Naive thymus-derived CD4-positive, alpha-beta T cell (primary cell): Measurements from ENCODE around the gene ARL16. TPM values are rescaled to one million over a fixed set of nuclear protein-coding genes. Genes with fewer than 3 reads are reported as not detected.

Experiments used
- ATAC-seq: fragments of 150-1000 bp; cut with Tn5 transposase; 2 replicates; pipeline ENCODE4 v1.10.0; 2021; ENCODE audit warnings: mild to moderate bottlenecking, moderate library complexity
- CTCF ChIA-PET: fragments of 350-600 bp; sonication (Branson Sonifier 250); formaldehyde crosslinking; loops from one replicate; lab custom pipeline; 2021; ENCODE audit warnings: antibody characterized with exemption; lab: Charles Lee
- POLR2A ChIA-PET: fragments of 350-600 bp; sonication (Branson Sonifier 250); formaldehyde crosslinking; loops from one replicate; lab custom pipeline; 2021; ENCODE audit warnings: antibody characterized with exemption, inconsistent platforms; lab: Charles Lee
- DNase-seq, 9 donors: peaks; one replicate each; pipeline versions ENCODE4 v3.0.0 to v3.0.0-alpha.2; 2020 to 2022; ENCODE audit warnings: mixed read lengths in 1 of 9
- H3K27ac ChIP-seq: one replicate; pipeline ENCODE4 v1.7.0; 2013; ENCODE audit warnings: mild to moderate bottlenecking, low read depth, low read length, moderate library complexity
- H3K27me3 ChIP-seq, 2 donors: one replicate each; pipeline ENCODE4 v1.7.0; 2013; ENCODE audit warnings: low read length in 2 of 2, mild to moderate bottlenecking in 2 of 2, moderate library complexity in 2 of 2; ENCODE audit not compliant: control insufficient read depth in 2 of 2, insufficient read depth in 2 of 2
- H3K36me3 ChIP-seq, 3 experiments: 1 replicate in 2 of 3; 2 replicates in 1 of 3; pipeline ENCODE4 v1.7.0; 2013; ENCODE audit warnings: low read length in 3 of 3, mild to moderate bottlenecking in 3 of 3, moderate library complexity in 1 of 3; ENCODE audit not compliant: insufficient read depth in 3 of 3, control insufficient read depth in 2 of 3
- H3K4me1 ChIP-seq, 2 donors: one replicate each; pipeline ENCODE4 v1.7.0; 2013; ENCODE audit warnings: low read length in 2 of 2, mild to moderate bottlenecking in 2 of 2, moderate library complexity in 1 of 2; ENCODE audit not compliant: control insufficient read depth in 2 of 2, insufficient read depth in 2 of 2
- H3K4me3 ChIP-seq: 2 replicates; pipeline ENCODE4 v1.7.0; 2013; ENCODE audit warnings: mild to moderate bottlenecking, low read length
- H3K9me3 ChIP-seq, 3 experiments: 1 replicate in 2 of 3; 2 replicates in 1 of 3; pipeline ENCODE4 v1.7.0; 2013; ENCODE audit warnings: low read length in 3 of 3; ENCODE audit not compliant: control insufficient read depth in 2 of 3
- H3K27ac Mint-ChIP-seq, 9 donors: one replicate each; pipeline ENCODE4 v1.8.0; 2020 to 2022; ENCODE audit warnings: mixed read lengths in 9 of 9, mild to moderate bottlenecking in 8 of 9, moderate library complexity in 5 of 9, inconsistent platforms in 2 of 9
- H3K27me3 Mint-ChIP-seq, 5 donors: one replicate each; pipeline ENCODE4 v1.8.0; 2021 to 2022; ENCODE audit warnings: mixed read lengths in 5 of 5, mild to moderate bottlenecking in 1 of 5
- H3K36me3 Mint-ChIP-seq, 5 donors: one replicate each; pipeline ENCODE4 v1.8.0; 2020 to 2022; ENCODE audit warnings: mixed read lengths in 5 of 5, mild to moderate bottlenecking in 3 of 5, inconsistent platforms in 1 of 5
- H3K4me1 Mint-ChIP-seq, 7 donors: one replicate each; pipeline ENCODE4 v1.8.0; 2020 to 2022; ENCODE audit warnings: mixed read lengths in 7 of 7, mild to moderate bottlenecking in 3 of 7, inconsistent platforms in 1 of 7
- H3K4me3 Mint-ChIP-seq, 10 donors: one replicate each; pipeline ENCODE4 v1.8.0; 2020 to 2022; ENCODE audit warnings: mild to moderate bottlenecking in 10 of 10, mixed read lengths in 10 of 10, moderate library complexity in 6 of 10, inconsistent platforms in 2 of 10
- H3K9me3 Mint-ChIP-seq, 11 donors: one replicate each; pipeline ENCODE4 v1.8.0; 2020 to 2022; ENCODE audit warnings: mixed read lengths in 11 of 11, mild to moderate bottlenecking in 4 of 11, inconsistent platforms in 1 of 11, moderate library complexity in 1 of 11
- intact Hi-C, 2 donors: fragments of 100-400 bp; cut with micrococcal nuclease; formaldehyde crosslinking; loops; one replicate each; pipeline ENCODE4 v1.15.1; 2023
- polyA plus RNA-seq, 2 donors: library from polyadenylated mRNA; unstranded; fragments of 300-500 nt; fragmentation: Illumina TruSeq; gene quantifications; one replicate each; pipeline ENCODE4 v1.2.3, GENCODE V29; 2021
- total RNA-seq, 6 experiments: library from RNA in 5 of 6; stranded (reverse) in 5 of 6; gene quantifications; 1 replicate in 5 of 6; 2 replicates in 1 of 6; pipeline ENCODE4 v1.2.3 and lab custom pipeline; 2021 to 2026

The ARL16 gene
- total and polyA plus RNA-seq, 7 experiments from 2014 or later: 12.0 to 35.3 (median 30.5) TPM

- H3K4me3 Mint-ChIP-seq: no peak overlapping the region
- no peaks in the 10 kb centered on the region for H3K9me3 Mint-ChIP-seq
- ChIA-PET CTCF (no interaction called here), POLR2A (no interaction called here)
- no peak overlapping the region for H3K4me3 ChIP-seq
- DNase-seq: no peak
- H3K27ac Mint-ChIP-seq: no peak overlapping the region
- H3K4me1 Mint-ChIP-seq: peaks cover 11 to 29% (median 19%) of the 10 kb centered on the region in 7 donors
- H3K27me3 Mint-ChIP-seq: no peaks in the 10 kb centered on the region
- ATAC-seq: no peak
- no peaks in the 10 kb centered on the region for H3K9me3 ChIP-seq
- H3K36me3 Mint-ChIP-seq: peaks cover 0 to 29% (median 4%) of the 10 kb centered on the region in 5 donors
- peaks cover 10 to 93% (median 28%) of the 10 kb centered on the region in 3 experiments for H3K36me3 ChIP-seq
- H3K4me1 ChIP-seq: peaks cover 9 to 11% of the 10 kb centered on the region in 2 donors
- no peak overlapping the region for H3K27ac ChIP-seq
- no peaks in the 10 kb centered on the region for H3K27me3 ChIP-seq
- intact Hi-C loops: no loop called here
Measured at GRCh38 chr17:81690066-81690465, 6.5 kb upstream of the ARL16 start.

- no peak for DNase-seq
- Histone ChIP-seq H3K4me1 (peaks cover 16 to 20% of the 10 kb centered on the region in 2 donors), H3K4me3 (no peak overlapping the region), H3K27me3 (no peaks in the 10 kb centered on the region), H3K36me3 (peaks cover 10 to 78% (median 28%) of the 10 kb centered on the region in 3 experiments), H3K9me3 (no peaks in the 10 kb centered on the region), H3K27ac (no peak overlapping the region)
- Mint-ChIP-seq H3K36me3 (peaks cover 0 to 29% (median 4%) of the 10 kb centered on the region in 5 donors), H3K4me1 (peaks cover 19 to 40% (median 28%) of the 10 kb centered on the region in 7 donors), H3K27ac (peak overlapping the region in 2 of 9 donors; percentile 30 to 75), H3K9me3 (peaks cover 0 to 3% (median 0%) of the 10 kb centered on the region in 11 donors), H3K4me3 (no peak overlapping the region), H3K27me3 (peaks cover 0 to 2% (median 0%) of the 10 kb centered on the region in 5 donors)
- ChIA-PET POLR2A (no interaction called here), CTCF (no interaction called here)
- intact Hi-C loops: loop anchor here in 1 of 2 donors (10.0 kb wide), 1 partner anchor 346 kb away; the partner anchor contains the start of genes DCXR and RAC3
- ATAC-seq: no peak
Measured at GRCh38 chr17:81688616-81689015, 5.0 kb upstream of the ARL16 start.

GRCh38 chr17:81687770-81688541 is 4.4 kb upstream of the ARL16 start:
- Histone ChIP-seq H3K27me3 (no peaks in the 10 kb centered on the region), H3K36me3 (peaks cover 10 to 77% (median 28%) of the 10 kb centered on the region in 3 experiments), H3K9me3 (no peaks in the 10 kb centered on the region), H3K27ac (no peak overlapping the region), H3K4me3 (no peak overlapping the region), H3K4me1 (peaks cover 16 to 20% of the 10 kb centered on the region in 2 donors)
- no peak for DNase-seq
- Mint-ChIP-seq H3K4me1 (peaks cover 22 to 43% (median 30%) of the 10 kb centered on the region in 7 donors), H3K27me3 (peaks cover 0 to 3% (median 0%) of the 10 kb centered on the region in 5 donors), H3K27ac (peak overlapping the region in 1 of 9 donors; percentile 21), H3K9me3 (peaks cover 0 to 4% (median 0%) of the 10 kb centered on the region in 11 donors), H3K4me3 (peak overlapping the region in 3 of 10 donors; percentile 29 to 59 (median 50)), H3K36me3 (peaks cover 0 to 29% (median 5%) of the 10 kb centered on the region in 5 donors)
- ChIA-PET CTCF (no interaction called here), POLR2A (no interaction called here)
- intact Hi-C loops: loop anchor here in 1 of 2 donors (10.0 kb wide), 1 partner anchor 347 kb away; the partner anchor contains the start of genes DCXR and RAC3
- no peak for ATAC-seq

GRCh38 chr17:81686614-81687013 is 3.0 kb upstream of the ARL16 start:
- intact Hi-C loops: loop anchor here in 1 of 2 donors (10.0 kb wide), 1 partner anchor 348 kb away; the partner anchor contains the start of genes DCXR and RAC3
- peaks cover 0 to 3% (median 0%) of the 10 kb centered on the region in 5 donors for H3K27me3 Mint-ChIP-seq
- Histone ChIP-seq H3K27ac (no peak overlapping the region), H3K36me3 (peaks cover 10 to 64% (median 28%) of the 10 kb centered on the region in 3 experiments), H3K9me3 (no peaks in the 10 kb centered on the region), H3K4me3 (no peak overlapping the region), H3K27me3 (no peaks in the 10 kb centered on the region), H3K4me1 (peaks cover 22 to 24% of the 10 kb centered on the region in 2 donors)
- peaks cover 2 to 23% (median 5%) of the 10 kb centered on the region in 5 donors for H3K36me3 Mint-ChIP-seq
- H3K4me1 Mint-ChIP-seq: peaks cover 27 to 50% (median 40%) of the 10 kb centered on the region in 7 donors
- H3K4me3 Mint-ChIP-seq: no peak overlapping the region
- ChIA-PET POLR2A (no interaction called here), CTCF (no interaction called here)
- no peak for DNase-seq
- H3K27ac Mint-ChIP-seq: no peak overlapping the region
- H3K9me3 Mint-ChIP-seq: peaks cover 0 to 4% (median 0%) of the 10 kb centered on the region in 11 donors
- no peak for ATAC-seq

- H3K27me3 Mint-ChIP-seq: peaks cover 0 to 3% (median 0%) of the 10 kb centered on the region in 5 donors
- POLR2A ChIA-PET: interaction anchor here (0.6 to 4.7 kb wide), 8 partner anchors 9 to 812 kb away, joined by 3 to 49 read pairs (median 3); partner anchors contain the start of genes CCDC137, MCRIP1, MRPL12 and OXLD1
- intact Hi-C loops: loop anchor here in 1 of 2 donors (10.0 kb wide), 1 partner anchor 350 kb away; the partner anchor contains the start of genes DCXR and RAC3
- CTCF ChIA-PET: no interaction called here
- ATAC-seq (no peak), DNase-seq (peak in 1 of 9 donors; percentile 40)
- Histone ChIP-seq H3K4me1 (peaks cover 22 to 24% of the 10 kb centered on the region in 2 donors), H3K27ac (peak overlapping the region; percentile 84), H3K27me3 (no peaks in the 10 kb centered on the region), H3K9me3 (no peaks in the 10 kb centered on the region), H3K36me3 (peaks cover 6 to 51% (median 21%) of the 10 kb centered on the region in 3 experiments), H3K4me3 (peak overlapping the region; percentile 76)
- peaks cover 4 to 19% (median 5%) of the 10 kb centered on the region in 5 donors for H3K36me3 Mint-ChIP-seq
- peak overlapping the region; percentile 78 to 95 (median 87) for H3K4me3 Mint-ChIP-seq
- peaks cover 27 to 50% (median 42%) of the 10 kb centered on the region in 7 donors for H3K4me1 Mint-ChIP-seq
- peaks cover 0 to 4% (median 0%) of the 10 kb centered on the region in 11 donors for H3K9me3 Mint-ChIP-seq
- H3K27ac Mint-ChIP-seq: peak overlapping the region in 8 of 9 donors; percentile 36 to 86 (median 72)
Measured at GRCh38 chr17:81685108-81685507, 1.5 kb upstream of the ARL16 start.

- DNase-seq (peak in 1 of 9 donors; percentile 38), ATAC-seq (no peak)
- Histone ChIP-seq H3K27ac (peak overlapping the region; percentile 84), H3K36me3 (peaks cover 6 to 47% (median 21%) of the 10 kb centered on the region in 3 experiments), H3K4me1 (peaks cover 22 to 24% of the 10 kb centered on the region in 2 donors), H3K9me3 (no peaks in the 10 kb centered on the region), H3K4me3 (peak overlapping the region; percentile 76), H3K27me3 (no peaks in the 10 kb centered on the region)
- POLR2A ChIA-PET: interaction anchor here (0.6 to 4.7 kb wide), 13 partner anchors 9 to 772 kb away, joined by 3 to 49 read pairs (median 3); partner anchors contain the start of genes CCDC137, DCXR, MCRIP1 and MRPL12
- intact Hi-C loops: loop anchor here (5.0 to 10.0 kb wide), 4 partner anchors 132 to 413 kb away; partner anchors contain the start of genes ACTG1 (in 2 of the 2), DCXR (in 1 of the 2), FAAP100 (in 1 of the 2) and FASN (in 1 of the 2)
- Mint-ChIP-seq H3K4me3 (peak overlapping the region; percentile 78 to 95 (median 87)), H3K9me3 (peaks cover 0 to 4% (median 0%) of the 10 kb centered on the region in 11 donors), H3K36me3 (peaks cover 4 to 18% (median 5%) of the 10 kb centered on the region in 5 donors), H3K27ac (peak overlapping the region; percentile 36 to 86 (median 70)), H3K4me1 (peaks cover 26 to 50% (median 42%) of the 10 kb centered on the region in 7 donors), H3K27me3 (peaks cover 0 to 3% (median 0%) of the 10 kb centered on the region in 5 donors)
- CTCF ChIA-PET: no interaction called here
Measured at GRCh38 chr17:81684442-81684911, 880 bp upstream of the ARL16 start.
